HepG2 (cell line): ENCODE measurements around the gene TGM2. TPM values are rescaled to one million over a fixed set of nuclear protein-coding genes. Genes with fewer than 3 reads are reported as not detected.

ENCODE experiments used
- ERF ChIP-seq: IDR thresholded peaks from 2 replicates; pipeline ENCODE4 v1.6.1; 2018; ENCODE audit warnings: missing biosample characterization, missing genetic modification reagents
- HDAC1 ChIP-seq: sonication (generic); formaldehyde crosslinking; IDR thresholded peaks from 2 replicates; pipeline ENCODE4 v1.5.1; 2020; ENCODE audit warnings: mild to moderate bottlenecking, missing genetic modification reagents
- HNF4A ChIP-seq: sonication (generic); formaldehyde crosslinking; IDR thresholded peaks from 2 replicates; pipeline ENCODE4 v1.4.0; 2020; ENCODE audit warnings: missing genetic modification reagents
- KDM1A ChIP-seq: IDR thresholded peaks from 2 replicates; pipeline ENCODE4 v1.6.1; 2016; ENCODE audit warnings: missing compliant biosample characterization
- KLF6 ChIP-seq: IDR thresholded peaks from 2 replicates; pipeline ENCODE4 v1.8.0; 2016; ENCODE audit warnings: missing biosample characterization, missing genetic modification reagents
- MED1 ChIP-seq: sonication (generic); formaldehyde crosslinking; IDR thresholded peaks from 2 replicates; pipeline ENCODE4 v1.4.0; 2020; ENCODE audit warnings: missing genetic modification reagents
- NCOA2 ChIP-seq: sonication (generic); formaldehyde crosslinking; IDR thresholded peaks from 2 replicates; pipeline ENCODE4 v1.8.0; 2022; ENCODE audit warnings: inconsistent platforms
- NFIC ChIP-seq: IDR thresholded peaks from 2 replicates; pipeline ENCODE4 v1.6.1; 2012; ENCODE audit warnings: mild to moderate bottlenecking, low read length, inconsistent platforms
- TBX3 ChIP-seq: fragments of 450-650 bp; IDR thresholded peaks from 2 replicates; pipeline ENCODE4 v1.6.1; 2017; ENCODE audit warnings: antibody characterized with exemption, mild to moderate bottlenecking, inconsistent platforms, borderline replicate concordance
- THAP11 ChIP-seq: IDR thresholded peaks from 2 replicates; pipeline ENCODE4 v1.6.1; 2016; ENCODE audit warnings: missing biosample characterization, missing genetic modification reagents
- ZNF253 ChIP-seq: sonication (generic); formaldehyde crosslinking; IDR thresholded peaks from 2 replicates; pipeline ENCODE4 v1.8.0; 2022; ENCODE audit warnings: mild to moderate bottlenecking, missing genetic modification reagents, borderline replicate concordance
- ZNF605 ChIP-seq: sonication (generic); formaldehyde crosslinking; IDR thresholded peaks from 2 replicates; pipeline ENCODE4 v1.8.0; 2022; ENCODE audit warnings: mild to moderate bottlenecking, missing genetic modification reagents
- polyA plus RNA-seq, 8 experiments: library from polyadenylated mRNA; depleted of rRNA in 3 of 8; stranded (reverse) in 7 of 8; unstranded in 1 of 8; fragments of >200 nt; fragmentation: Illumina TruSeq in 4 of 8; extraction: Trizol in 4 of 8; gene quantifications; 2 replicates each; pipeline versions ENCODE4 v1.2.1 to v1.2.3, GENCODE V29; 2011 to 2016; ENCODE audit warnings: low read depth in 4 of 8, missing spikeins in 1 of 8, mixed read lengths in 1 of 8; ENCODE audit not compliant: insufficient read depth in 1 of 8
- total RNA-seq, 5 experiments: library from RNA; depleted of rRNA; stranded (reverse); fragments of >200 nt; fragmentation: Illumina TruSeq; extraction: Trizol; gene quantifications; 2 replicates each; pipeline ENCODE4 v1.2.3, GENCODE V29; 2016; ENCODE audit warnings: low read depth in 1 of 5
- TF ChIP-seq, protein P1 (sequence below): IDR thresholded peaks from 2 replicates; pipeline ENCODE4 v1.4.0; 2020; ENCODE audit warnings: mild to moderate bottlenecking, missing genetic modification reagents
- TF ChIP-seq, protein P2 (sequence below): sonication (generic); formaldehyde crosslinking; IDR thresholded peaks from 2 replicates; pipeline ENCODE4 v1.4.0; 2020; ENCODE audit warnings: missing genetic modification reagents, borderline replicate concordance
- TF ChIP-seq, protein P3 (sequence below): sonication (generic); formaldehyde crosslinking; IDR thresholded peaks from 2 replicates; pipeline ENCODE4 v1.5.1; 2020; ENCODE audit warnings: mild to moderate bottlenecking, missing genetic modification reagents, borderline replicate concordance
- TF ChIP-seq, protein P4 (sequence below): sonication (generic); formaldehyde crosslinking; IDR thresholded peaks from 2 replicates; pipeline ENCODE4 v1.8.0; 2022; ENCODE audit warnings: mild to moderate bottlenecking, missing genetic modification reagents; ENCODE audit not compliant: insufficient replicate concordance
- TF ChIP-seq, protein P5 (sequence below): sonication (generic); formaldehyde crosslinking; IDR thresholded peaks from 2 replicates; pipeline ENCODE4 v1.4.0; 2020; ENCODE audit warnings: missing genetic modification reagents

The TGM2 gene
- total and polyA plus RNA-seq, 2 of the 13 experiments (the other 11 are each of a cell fraction or from before 2014, with no cell fraction given) = 4.2 to 46.4 TPM

DNA sequence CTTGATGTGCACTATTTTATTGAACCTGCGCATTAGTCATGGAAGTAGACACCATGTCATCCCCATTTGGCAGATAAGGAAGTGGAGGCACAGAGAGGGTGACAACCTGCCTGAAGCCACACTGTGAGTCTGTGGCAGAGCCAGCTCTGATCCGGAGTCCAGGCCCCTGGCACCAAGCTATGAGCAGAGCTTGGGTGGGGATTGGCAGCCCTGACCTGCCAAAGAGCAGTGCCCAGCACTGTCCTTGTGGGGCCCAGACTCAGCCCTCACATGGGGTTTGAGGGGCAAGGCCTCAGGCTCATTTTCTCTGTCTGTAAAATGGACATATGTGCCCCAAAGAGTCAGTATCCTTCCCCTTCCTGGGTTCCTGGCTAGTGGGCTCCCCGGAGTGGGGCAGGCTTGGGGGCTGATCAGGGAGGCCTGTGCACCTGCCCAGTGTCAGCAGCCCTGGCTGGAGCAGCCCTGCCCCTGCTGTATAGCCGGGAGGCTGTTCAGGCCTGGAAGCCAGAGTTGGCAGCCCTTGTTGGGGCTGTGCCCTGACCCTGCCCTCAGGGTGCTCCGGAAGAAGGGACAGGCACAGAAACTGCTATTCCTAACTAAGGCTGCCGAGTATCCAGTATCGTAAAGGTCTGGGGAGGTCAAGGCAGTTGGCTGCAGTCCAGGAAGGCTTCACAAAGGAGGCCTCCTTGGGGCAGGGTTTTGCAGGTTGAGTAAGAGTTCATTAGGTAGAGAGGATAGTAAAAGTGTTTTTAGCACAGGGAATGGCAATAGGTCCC, 38.7 kb downstream of the TGM2 start (continued):
- TF ChIP-seq, protein P1, sequence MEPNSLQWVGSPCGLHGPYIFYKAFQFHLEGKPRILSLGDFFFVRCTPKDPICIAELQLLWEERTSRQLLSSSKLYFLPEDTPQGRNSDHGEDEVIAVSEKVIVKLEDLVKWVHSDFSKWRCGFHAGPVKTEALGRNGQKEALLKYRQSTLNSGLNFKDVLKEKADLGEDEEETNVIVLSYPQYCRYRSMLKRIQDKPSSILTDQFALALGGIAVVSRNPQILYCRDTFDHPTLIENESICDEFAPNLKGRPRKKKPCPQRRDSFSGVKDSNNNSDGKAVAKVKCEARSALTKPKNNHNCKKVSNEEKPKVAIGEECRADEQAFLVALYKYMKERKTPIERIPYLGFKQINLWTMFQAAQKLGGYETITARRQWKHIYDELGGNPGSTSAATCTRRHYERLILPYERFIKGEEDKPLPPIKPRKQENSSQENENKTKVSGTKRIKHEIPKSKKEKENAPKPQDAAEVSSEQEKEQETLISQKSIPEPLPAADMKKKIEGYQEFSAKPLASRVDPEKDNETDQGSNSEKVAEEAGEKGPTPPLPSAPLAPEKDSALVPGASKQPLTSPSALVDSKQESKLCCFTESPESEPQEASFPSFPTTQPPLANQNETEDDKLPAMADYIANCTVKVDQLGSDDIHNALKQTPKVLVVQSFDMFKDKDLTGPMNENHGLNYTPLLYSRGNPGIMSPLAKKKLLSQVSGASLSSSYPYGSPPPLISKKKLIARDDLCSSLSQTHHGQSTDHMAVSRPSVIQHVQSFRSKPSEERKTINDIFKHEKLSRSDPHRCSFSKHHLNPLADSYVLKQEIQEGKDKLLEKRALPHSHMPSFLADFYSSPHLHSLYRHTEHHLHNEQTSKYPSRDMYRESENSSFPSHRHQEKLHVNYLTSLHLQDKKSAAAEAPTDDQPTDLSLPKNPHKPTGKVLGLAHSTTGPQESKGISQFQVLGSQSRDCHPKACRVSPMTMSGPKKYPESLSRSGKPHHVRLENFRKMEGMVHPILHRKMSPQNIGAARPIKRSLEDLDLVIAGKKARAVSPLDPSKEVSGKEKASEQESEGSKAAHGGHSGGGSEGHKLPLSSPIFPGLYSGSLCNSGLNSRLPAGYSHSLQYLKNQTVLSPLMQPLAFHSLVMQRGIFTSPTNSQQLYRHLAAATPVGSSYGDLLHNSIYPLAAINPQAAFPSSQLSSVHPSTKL (CRISPR knock-in tag) = peak; percentile 58
- TF ChIP-seq MED1 = peak; percentile 44; the same call in 1 of the 2 replicates
- TF ChIP-seq HNF4A (CRISPR knock-in tag) = peak; percentile 24; the same call in 1 of the 2 replicates
- TF ChIP-seq NFIC = no peak
- TF ChIP-seq, protein P2, sequence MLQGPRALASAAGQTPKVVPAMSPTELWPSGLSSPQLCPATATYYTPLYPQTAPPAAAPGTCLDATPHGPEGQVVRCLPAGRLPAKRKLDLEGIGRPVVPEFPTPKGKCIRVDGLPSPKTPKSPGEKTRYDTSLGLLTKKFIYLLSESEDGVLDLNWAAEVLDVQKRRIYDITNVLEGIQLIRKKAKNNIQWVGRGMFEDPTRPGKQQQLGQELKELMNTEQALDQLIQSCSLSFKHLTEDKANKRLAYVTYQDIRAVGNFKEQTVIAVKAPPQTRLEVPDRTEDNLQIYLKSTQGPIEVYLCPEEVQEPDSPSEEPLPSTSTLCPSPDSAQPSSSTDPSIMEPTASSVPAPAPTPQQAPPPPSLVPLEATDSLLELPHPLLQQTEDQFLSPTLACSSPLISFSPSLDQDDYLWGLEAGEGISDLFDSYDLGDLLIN (CRISPR knock-in tag) = 0 out of 2 replicates have a peak, but pooled peaks have one; percentile 13
- TF ChIP-seq ERF (CRISPR knock-in tag) = peak; percentile 4; the same call in 1 of the 2 replicates
- peak; percentile 76; the same call in 1 of the 2 replicates for TF ChIP-seq ZNF253 (CRISPR knock-in tag)
- TF ChIP-seq, protein P3, sequence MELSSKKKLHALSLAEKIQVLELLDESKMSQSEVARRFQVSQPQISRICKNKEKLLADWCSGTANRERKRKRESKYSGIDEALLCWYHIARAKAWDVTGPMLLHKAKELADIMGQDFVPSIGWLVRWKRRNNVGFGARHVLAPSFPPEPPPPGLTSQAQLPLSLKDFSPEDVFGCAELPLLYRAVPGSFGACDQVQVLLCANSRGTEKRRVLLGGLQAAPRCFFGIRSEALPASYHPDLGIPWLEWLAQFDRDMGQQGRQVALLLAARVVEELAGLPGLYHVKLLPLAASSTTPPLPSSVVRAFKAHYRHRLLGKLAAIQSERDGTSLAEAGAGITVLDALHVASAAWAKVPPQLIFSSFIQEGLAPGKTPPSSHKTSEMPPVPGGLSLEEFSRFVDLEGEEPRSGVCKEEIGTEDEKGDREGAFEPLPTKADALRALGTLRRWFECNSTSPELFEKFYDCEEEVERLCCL (CRISPR knock-in tag) = no peak
- TF ChIP-seq ZNF605 (CRISPR knock-in tag) = 0 out of 2 replicates have a peak, but pooled peaks have one; percentile 67
- peak; percentile 69 for TF ChIP-seq NCOA2
- TF ChIP-seq, protein P4, sequence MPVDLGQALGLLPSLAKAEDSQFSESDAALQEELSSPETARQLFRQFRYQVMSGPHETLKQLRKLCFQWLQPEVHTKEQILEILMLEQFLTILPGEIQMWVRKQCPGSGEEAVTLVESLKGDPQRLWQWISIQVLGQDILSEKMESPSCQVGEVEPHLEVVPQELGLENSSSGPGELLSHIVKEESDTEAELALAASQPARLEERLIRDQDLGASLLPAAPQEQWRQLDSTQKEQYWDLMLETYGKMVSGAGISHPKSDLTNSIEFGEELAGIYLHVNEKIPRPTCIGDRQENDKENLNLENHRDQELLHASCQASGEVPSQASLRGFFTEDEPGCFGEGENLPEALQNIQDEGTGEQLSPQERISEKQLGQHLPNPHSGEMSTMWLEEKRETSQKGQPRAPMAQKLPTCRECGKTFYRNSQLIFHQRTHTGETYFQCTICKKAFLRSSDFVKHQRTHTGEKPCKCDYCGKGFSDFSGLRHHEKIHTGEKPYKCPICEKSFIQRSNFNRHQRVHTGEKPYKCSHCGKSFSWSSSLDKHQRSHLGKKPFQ (CRISPR knock-in tag) = no peak
- 0 out of 2 replicates have a peak, but pooled peaks have one; percentile 35 for TF ChIP-seq KDM1A (CRISPR knock-in tag)
- TF ChIP-seq TBX3 = no peak
- TF ChIP-seq, protein P5, sequence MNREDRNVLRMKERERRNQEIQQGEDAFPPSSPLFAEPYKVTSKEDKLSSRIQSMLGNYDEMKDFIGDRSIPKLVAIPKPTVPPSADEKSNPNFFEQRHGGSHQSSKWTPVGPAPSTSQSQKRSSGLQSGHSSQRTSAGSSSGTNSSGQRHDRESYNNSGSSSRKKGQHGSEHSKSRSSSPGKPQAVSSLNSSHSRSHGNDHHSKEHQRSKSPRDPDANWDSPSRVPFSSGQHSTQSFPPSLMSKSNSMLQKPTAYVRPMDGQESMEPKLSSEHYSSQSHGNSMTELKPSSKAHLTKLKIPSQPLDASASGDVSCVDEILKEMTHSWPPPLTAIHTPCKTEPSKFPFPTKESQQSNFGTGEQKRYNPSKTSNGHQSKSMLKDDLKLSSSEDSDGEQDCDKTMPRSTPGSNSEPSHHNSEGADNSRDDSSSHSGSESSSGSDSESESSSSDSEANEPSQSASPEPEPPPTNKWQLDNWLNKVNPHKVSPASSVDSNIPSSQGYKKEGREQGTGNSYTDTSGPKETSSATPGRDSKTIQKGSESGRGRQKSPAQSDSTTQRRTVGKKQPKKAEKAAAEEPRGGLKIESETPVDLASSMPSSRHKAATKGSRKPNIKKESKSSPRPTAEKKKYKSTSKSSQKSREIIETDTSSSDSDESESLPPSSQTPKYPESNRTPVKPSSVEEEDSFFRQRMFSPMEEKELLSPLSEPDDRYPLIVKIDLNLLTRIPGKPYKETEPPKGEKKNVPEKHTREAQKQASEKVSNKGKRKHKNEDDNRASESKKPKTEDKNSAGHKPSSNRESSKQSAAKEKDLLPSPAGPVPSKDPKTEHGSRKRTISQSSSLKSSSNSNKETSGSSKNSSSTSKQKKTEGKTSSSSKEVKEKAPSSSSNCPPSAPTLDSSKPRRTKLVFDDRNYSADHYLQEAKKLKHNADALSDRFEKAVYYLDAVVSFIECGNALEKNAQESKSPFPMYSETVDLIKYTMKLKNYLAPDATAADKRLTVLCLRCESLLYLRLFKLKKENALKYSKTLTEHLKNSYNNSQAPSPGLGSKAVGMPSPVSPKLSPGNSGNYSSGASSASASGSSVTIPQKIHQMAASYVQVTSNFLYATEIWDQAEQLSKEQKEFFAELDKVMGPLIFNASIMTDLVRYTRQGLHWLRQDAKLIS (CRISPR knock-in tag) = no peak
- 0 out of 2 replicates have a peak, but pooled peaks have one; percentile 22 for TF ChIP-seq KLF6 (CRISPR knock-in tag)
- peak; percentile 13; the same call in 1 of the 2 replicates for TF ChIP-seq THAP11 (CRISPR knock-in tag)
- TF ChIP-seq HDAC1 = peak; percentile 54; the same call in 1 of the 2 replicates
